CD4-positive, alpha-beta T cell treated with Interleukin-4 for 4 hours (primary cell): ENCODE results near the gene NRXN3.

Source experiments
- DNase-seq: peaks from one replicate; pipeline ENCODE4 v3.0.0-alpha.2; 2020

Gene NRXN3

GRCh38 chr14:78170203-78170602 lies at the start of gene NRXN3:
TSS of gene NRXN3 (plus strand) at chr14:78170373. CDS start at chr14:78243094, 72,721 bp downstream.
- no peak for DNase-seq

GRCh38 chr14:78122436-78122835 lies 47.7 kb upstream of the NRXN3 start:
- DNase-seq: no peak

- no peak for DNase-seq
Observed at GRCh38 chr14:78123650-78124253, 46.4 kb upstream of the NRXN3 start.

- no peak for DNase-seq
Observed at GRCh38 chr14:78127961-78128360, 42.2 kb upstream of the NRXN3 start.

- no peak for DNase-seq
Observed at GRCh38 chr14:78129375-78129774, 40.8 kb upstream of the NRXN3 start.

GRCh38 chr14:78130356-78130755 lies 39.8 kb upstream of the NRXN3 start:
- DNase-seq: no peak

- no peak for DNase-seq
Observed at GRCh38 chr14:78131201-78131600, 39.0 kb upstream of the NRXN3 start.

GRCh38 chr14:78131616-78132015 lies 38.6 kb upstream of the NRXN3 start:
- no peak for DNase-seq

- no peak for DNase-seq
Observed at GRCh38 chr14:78135450-78135891, 34.7 kb upstream of the NRXN3 start.

- DNase-seq: no peak
Observed at GRCh38 chr14:78136695-78137094, 33.5 kb upstream of the NRXN3 start.

- DNase-seq: no peak
Observed at GRCh38 chr14:78141590-78141989, 28.6 kb upstream of the NRXN3 start.

GRCh38 chr14:78142998-78143397 lies 27.2 kb upstream of the NRXN3 start:
- DNase-seq: no peak

GRCh38 chr14:78143489-78144145 lies 26.6 kb upstream of the NRXN3 start:
- DNase-seq: no peak

GRCh38 chr14:78152201-78153063 lies 17.7 kb upstream of the NRXN3 start:
- DNase-seq: no peak

GRCh38 chr14:78153064-78153341 lies 17.2 kb upstream of the NRXN3 start:
- no peak for DNase-seq

- DNase-seq: no peak
Observed at GRCh38 chr14:78154827-78155226, 15.3 kb upstream of the NRXN3 start.

- no peak for DNase-seq
Observed at GRCh38 chr14:78156196-78156595, 14.0 kb upstream of the NRXN3 start.

- DNase-seq: no peak
Observed at GRCh38 chr14:78157494-78158437, 12.4 kb upstream of the NRXN3 start.

GRCh38 chr14:78162202-78162601 lies 8.0 kb upstream of the NRXN3 start:
- DNase-seq: no peak

- no peak for DNase-seq
Observed at GRCh38 chr14:78164226-78164853, 5.8 kb upstream of the NRXN3 start.

GRCh38 chr14:78172428-78172827 lies 2.3 kb downstream of the NRXN3 start:
- no peak for DNase-seq

GRCh38 chr14:78173346-78174035 lies 3.3 kb downstream of the NRXN3 start:
- DNase-seq: no peak
